Lung microvascular endothelial cell (primary cell): ENCODE data around the gene GPR158. TPM values are rescaled to one million over a fixed set of nuclear protein-coding genes. Genes with fewer than 3 reads are reported as not detected.

Source experiments
- DNase-seq, 2 donors: peaks; one replicate each; pipeline versions ENCODE4 v3.0.0 to v3.0.0-alpha.2; 2010; ENCODE audit warnings: low read depth in 2 of 2
- total RNA-seq: library from RNA; depleted of rRNA; stranded (reverse); fragments of >200 nt; gene quantifications from 2 replicates; pipeline ENCODE4 v1.2.1, GENCODE V29; 2014

Gene GPR158
- total RNA-seq, 1 donor from 2014 or later: not detected

GRCh38 chr10:25393621-25394020 is 218.8 kb downstream of the GPR158 start:
- no peak for DNase-seq

GRCh38 chr10:25398680-25399079 is 223.9 kb downstream of the GPR158 start:
- no peak for DNase-seq

GRCh38 chr10:25405871-25406270 is 231.1 kb downstream of the GPR158 start:
- DNase-seq: no peak

- no peak for DNase-seq
Observed at GRCh38 chr10:25417611-25418010, 242.8 kb downstream of the GPR158 start.

GRCh38 chr10:25425776-25426175 is 251.0 kb downstream of the GPR158 start:
- DNase-seq: no peak

GRCh38 chr10:25436431-25436830 is 261.6 kb downstream of the GPR158 start:
- DNase-seq: no peak

GRCh38 chr10:25441270-25441669 is 266.5 kb downstream of the GPR158 start:
- DNase-seq: no peak

- DNase-seq: no peak
Observed at GRCh38 chr10:25444266-25444665, 269.5 kb downstream of the GPR158 start.

- DNase-seq: no peak
Observed at GRCh38 chr10:25451401-25451800, 276.6 kb downstream of the GPR158 start.

GRCh38 chr10:25453619-25454018 is 278.8 kb downstream of the GPR158 start:
- DNase-seq: no peak

- DNase-seq: no peak
Observed at GRCh38 chr10:25455980-25456567, 281.3 kb downstream of the GPR158 start.

- DNase-seq: no peak
Observed at GRCh38 chr10:25457552-25457951, 282.8 kb downstream of the GPR158 start.

- DNase-seq: no peak
Observed at GRCh38 chr10:25465582-25466372, 291.0 kb downstream of the GPR158 start.

GRCh38 chr10:25467881-25468280 is 293.1 kb downstream of the GPR158 start:
- DNase-seq: no peak

- DNase-seq: no peak
Observed at GRCh38 chr10:25481467-25481866, 306.7 kb downstream of the GPR158 start.

- no peak for DNase-seq
Observed at GRCh38 chr10:25483999-25484398, 309.2 kb downstream of the GPR158 start.

GRCh38 chr10:25487266-25487665 is 312.5 kb downstream of the GPR158 start:
- no peak for DNase-seq

- DNase-seq: no peak
Observed at GRCh38 chr10:25492040-25492439, 317.2 kb downstream of the GPR158 start.

- no peak for DNase-seq
Observed at GRCh38 chr10:25492680-25493079, 317.9 kb downstream of the GPR158 start.

GRCh38 chr10:25493122-25493893 is 318.5 kb downstream of the GPR158 start:
- peak; percentile 56 to 83 for DNase-seq

GRCh38 chr10:25497246-25497645 is 322.4 kb downstream of the GPR158 start:
- DNase-seq: no peak

GRCh38 chr10:25498645-25499044 is 323.8 kb downstream of the GPR158 start:
- no peak for DNase-seq
